Lower lobe of right lung (tissue), 2 donors: ENCODE results near the gene PLEKHG2. TPM values are rescaled to one million over a fixed set of nuclear protein-coding genes. Genes with fewer than 3 reads are reported as not detected.
A peak's percentile ranks its signal among the peaks of the same experiment; 100 is the strongest.

Experiments used
- ATAC-seq, 2 donors: fragments of 200-7000 bp; cut with Tn5 transposase; one replicate each; pipeline ENCODE4 v1.9.1; 2020 to 2022; ENCODE audit warnings: mild to moderate bottlenecking in 2 of 2, moderate library complexity in 2 of 2
- DNase-seq: peaks from one replicate; pipeline ENCODE4 v3.0.0-alpha.2; 2020
- H3K27ac ChIP-seq: fragments of 200-600 bp; one replicate; pipeline ENCODE4 v1.8.0; 2022
- H3K27me3 ChIP-seq: fragments of 200-600 bp; one replicate; pipeline ENCODE4 v1.8.0; 2022; ENCODE audit warnings: low read depth
- H3K36me3 ChIP-seq: fragments of 200-600 bp; one replicate; pipeline ENCODE4 v1.8.0; 2022; ENCODE audit warnings: mild to moderate bottlenecking
- H3K4me1 ChIP-seq: fragments of 200-600 bp; one replicate; pipeline ENCODE4 v1.8.0; 2022
- H3K4me3 ChIP-seq: fragments of 200-600 bp; one replicate; pipeline ENCODE4 v1.8.0; 2022; ENCODE audit warnings: mild to moderate bottlenecking
- H3K9me3 ChIP-seq: fragments of 200-600 bp; one replicate; pipeline ENCODE4 v1.8.0; 2022
- CTCF ChIP-seq: fragments of 200-600 bp; IDR thresholded peaks from one replicate; pipeline ENCODE4 v1.8.0; 2022; ENCODE audit warnings: antibody characterized with exemption, mild to moderate bottlenecking
- intact Hi-C: fragments of 100-400 bp; cut with DNase I; formaldehyde crosslinking; loops from one replicate; pipeline ENCODE4 v1.11.0; 2022
- total RNA-seq: library from RNA; stranded (reverse); fragmentation: NEBNext Ultra II Directional; extraction: Animal tissue kit (Norgen Biotek cat#: 25700); gene quantifications from one replicate; pipeline ENCODE4 v1.2.1, GENCODE V29; 2021
- donor health status: DM: no; HTN: yes; CAD: no; lungs with severe emphysema.

Gene PLEKHG2
- total RNA-seq, 1 donor from 2014 or later, result 24.7 TPM

GRCh38 chr19:39434123-39435076 is 21.9 kb downstream of the PLEKHG2 start:
- intact Hi-C loops, result no loop called here
- Histone ChIP-seq H3K4me3 (peak overlapping the region; percentile 98), H3K36me3 (peaks cover 34% of the 10 kb centered on the region), H3K27me3 (peaks cover 4% of the 10 kb centered on the region), H3K9me3 (no peaks in the 10 kb centered on the region), H3K27ac (peak overlapping the region; percentile 93), H3K4me1 (peaks cover 41% of the 10 kb centered on the region)
- TF ChIP-seq CTCF, result no peak
- ATAC-seq, result no peak
- DNase-seq, result no peak

- peak; percentile 96 to 98 for ATAC-seq
- intact Hi-C loops, result no loop called here
- H3K4me1 ChIP-seq, result peaks cover 33% of the 10 kb centered on the region
Observed at GRCh38 chr19:39435499-39436349, 23.3 kb downstream of the PLEKHG2 start, which contains the start of gene RPS16. TSS of gene RPS16 (minus strand) at chr19:39435949. CDS start at chr19:39435895, 54 bp downstream.

GRCh38 chr19:39436350-39436716 is 23.9 kb downstream of the PLEKHG2 start:
- intact Hi-C loops, result no loop called here
- peaks cover 27% of the 10 kb centered on the region for H3K4me1 ChIP-seq
- DNase-seq, result no peak
- peaks cover 34% of the 10 kb centered on the region for H3K36me3 ChIP-seq
- H3K9me3 ChIP-seq, result no peaks in the 10 kb centered on the region
- ATAC-seq, result no peak
- peak overlapping the region; percentile 98 for H3K4me3 ChIP-seq
- H3K27ac ChIP-seq, result peak overlapping the region; percentile 93
- peaks cover 4% of the 10 kb centered on the region for H3K27me3 ChIP-seq
- TF ChIP-seq CTCF, result no peak

More at GRCh38 chr19:39435499-39436349, 23.3 kb downstream of the PLEKHG2 start, which contains the start of gene RPS16:
- Histone ChIP-seq H3K36me3 (peaks cover 34% of the 10 kb centered on the region), H3K27ac (peak within 1 kb of the TSS; percentile 93), H3K9me3 (no peaks in the 10 kb centered on the region), H3K27me3 (peaks cover 4% of the 10 kb centered on the region), H3K4me3 (peak within 1 kb of the TSS; percentile 98)
- DNase-seq, result peak; percentile 99
- TF ChIP-seq CTCF, result no peak

GRCh38 chr19:39438270-39438934 is 25.9 kb downstream of the PLEKHG2 start:
- Histone ChIP-seq H3K4me1 (peaks cover 26% of the 10 kb centered on the region), H3K27me3 (peaks cover 4% of the 10 kb centered on the region), H3K27ac (no peak overlapping the region), H3K36me3 (peaks cover 16% of the 10 kb centered on the region), H3K4me3 (no peak overlapping the region), H3K9me3 (no peaks in the 10 kb centered on the region)
- DNase-seq (no peak), ATAC-seq (no peak)
- TF ChIP-seq CTCF, result no peak
- intact Hi-C loops, result no loop called here
